HG03378 (cell line): ENCODE results near the gene NNMT.

Experiments
- ATAC-seq: cut with Tn5 transposase; IDR thresholded peaks from one replicate; pipeline ENCODE4 v1.9.1; 2021; ENCODE audit warnings: mild to moderate bottlenecking, moderate library complexity; ENCODE audit not compliant: unreplicated experiment

Gene NNMT

GRCh38 chr11:114262681-114263512, 33.3 kb upstream of the NNMT start:
- no peak for ATAC-seq

GRCh38 chr11:114263513-114264170, 32.6 kb upstream of the NNMT start:
- no peak for ATAC-seq

- no peak for ATAC-seq
Observed at GRCh38 chr11:114264381-114264780, 31.8 kb upstream of the NNMT start.

GRCh38 chr11:114265122-114265878, 30.9 kb upstream of the NNMT start:
- no peak for ATAC-seq

GRCh38 chr11:114269498-114269897, 26.7 kb upstream of the NNMT start:
- no peak for ATAC-seq

GRCh38 chr11:114270531-114271270, 25.5 kb upstream of the NNMT start:
- ATAC-seq: no peak

- ATAC-seq: no peak
Observed at GRCh38 chr11:114271316-114271715, 24.9 kb upstream of the NNMT start.

- no peak for ATAC-seq
Observed at GRCh38 chr11:114272311-114272710, 23.9 kb upstream of the NNMT start.

GRCh38 chr11:114273071-114273470, 23.1 kb upstream of the NNMT start:
- no peak for ATAC-seq

GRCh38 chr11:114273890-114274635, 22.1 kb upstream of the NNMT start:
- ATAC-seq: no peak

- no peak for ATAC-seq
Observed at GRCh38 chr11:114274637-114275036, 21.6 kb upstream of the NNMT start.

GRCh38 chr11:114275280-114275679, 20.9 kb upstream of the NNMT start:
- no peak for ATAC-seq

- no peak for ATAC-seq
Observed at GRCh38 chr11:114276077-114276476, 20.1 kb upstream of the NNMT start.

GRCh38 chr11:114277637-114278341, 18.4 kb upstream of the NNMT start:
- ATAC-seq: no peak

- no peak for ATAC-seq
Observed at GRCh38 chr11:114278342-114279065, 17.7 kb upstream of the NNMT start.

GRCh38 chr11:114279792-114280546, 16.2 kb upstream of the NNMT start:
- ATAC-seq: no peak

GRCh38 chr11:114280696-114281095, 15.5 kb upstream of the NNMT start:
- ATAC-seq: no peak

GRCh38 chr11:114281388-114281956, 14.7 kb upstream of the NNMT start:
- no peak for ATAC-seq
